ENCODE data around the gene MTA3.

DNA sequence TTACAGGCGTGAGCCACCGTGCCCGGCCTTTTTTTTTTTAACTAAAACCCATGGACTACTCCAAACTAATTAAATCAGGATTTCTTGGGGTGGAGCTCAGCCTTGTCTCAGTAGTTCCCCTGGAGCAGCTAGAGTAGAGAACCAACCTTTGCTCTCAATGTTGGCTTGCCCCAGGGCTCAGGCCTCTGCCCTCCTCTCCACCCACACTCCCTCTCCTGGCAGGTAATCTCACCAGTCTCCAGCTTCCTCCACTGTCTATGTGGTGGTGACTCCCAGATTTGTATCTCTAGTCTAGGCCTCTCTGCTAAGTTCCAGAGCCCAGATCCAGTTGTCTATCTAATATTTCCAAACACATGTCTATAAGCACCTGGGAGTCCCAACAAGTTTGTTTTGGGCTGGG lies 9.6 kb upstream of the MTA3 start:
- no peak for TF ChIP-seq CTCF (IDR thresholded peaks at IDR 0.05; ENCODE audit: low read depth, low read length, poor library complexity, severe bottlenecking)
- TF ChIP-seq EZH2phosphoT487 (IDR thresholded peaks at IDR 0.05; ENCODE audit: borderline replicate concordance, low read length): no peak

All from DOHH2 (cell line).